HEK293T (cell line): ENCODE data around the gene BHLHE23.

Experiments used
- ELF4 ChIP-seq: fragments of 450-650 bp; IDR thresholded peaks from 2 replicates; pipeline ENCODE4 v1.6.1; 2017; ENCODE audit warnings: antibody characterized with exemption
- FOXA1 ChIP-seq: fragments of 450-650 bp; IDR thresholded peaks from 2 replicates; pipeline ENCODE4 v1.6.1; 2016; ENCODE audit warnings: mild to moderate bottlenecking
- NFRKB ChIP-seq: fragments of 450-650 bp; IDR thresholded peaks from 2 replicates; pipeline ENCODE4 v1.6.1; 2016; ENCODE audit warnings: mild to moderate bottlenecking, moderate library complexity
- PKNOX1 ChIP-seq: fragments of 450-650 bp; IDR thresholded peaks from 2 replicates; pipeline ENCODE4 v1.6.1; 2016
- TARDBP ChIP-seq: fragments of 450-650 bp; IDR thresholded peaks from 2 replicates; pipeline ENCODE4 v1.6.1; 2016

GRCh38 chr20:63033794-63034709, 27.3 kb upstream of the BHLHE23 start:
- TF ChIP-seq PKNOX1, result no peak
- TF ChIP-seq TARDBP, result no peak
- no peak for TF ChIP-seq NFRKB
- TF ChIP-seq ELF4, result no peak
- TF ChIP-seq FOXA1, result no peak
